ENCODE results near the gene SLC25A22. TPM values are rescaled to one million over a fixed set of nuclear protein-coding genes. Genes with fewer than 3 reads are reported as not detected.

SLC25A22 gene
- total and polyA plus RNA-seq, 4 donors: 10.6 to 38.2 (median 27.5) TPM

DNA sequence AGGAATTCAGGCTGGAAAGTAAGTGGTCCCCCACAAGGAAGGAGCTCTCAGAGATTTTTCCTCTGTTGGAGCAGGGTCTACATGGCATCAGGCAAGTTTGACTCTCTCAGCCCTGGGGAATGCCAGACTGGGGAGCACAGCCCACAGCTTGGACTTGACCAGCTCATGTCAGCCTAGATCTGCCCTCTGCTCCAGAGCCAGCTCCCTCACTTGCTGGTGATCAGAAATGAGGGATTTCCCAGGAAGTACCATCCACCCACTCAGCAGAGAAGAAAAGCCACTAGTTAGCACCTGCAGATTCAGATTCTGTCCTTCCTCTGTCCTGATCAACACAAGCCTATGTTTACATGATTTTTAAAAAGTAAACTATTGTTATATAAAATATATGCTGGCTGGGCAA is 37.8 kb downstream of the SLC25A22 start:
- no peak overlapping the region for H3K4me3 ChIP-seq
- TF ChIP-seq, protein P1, sequence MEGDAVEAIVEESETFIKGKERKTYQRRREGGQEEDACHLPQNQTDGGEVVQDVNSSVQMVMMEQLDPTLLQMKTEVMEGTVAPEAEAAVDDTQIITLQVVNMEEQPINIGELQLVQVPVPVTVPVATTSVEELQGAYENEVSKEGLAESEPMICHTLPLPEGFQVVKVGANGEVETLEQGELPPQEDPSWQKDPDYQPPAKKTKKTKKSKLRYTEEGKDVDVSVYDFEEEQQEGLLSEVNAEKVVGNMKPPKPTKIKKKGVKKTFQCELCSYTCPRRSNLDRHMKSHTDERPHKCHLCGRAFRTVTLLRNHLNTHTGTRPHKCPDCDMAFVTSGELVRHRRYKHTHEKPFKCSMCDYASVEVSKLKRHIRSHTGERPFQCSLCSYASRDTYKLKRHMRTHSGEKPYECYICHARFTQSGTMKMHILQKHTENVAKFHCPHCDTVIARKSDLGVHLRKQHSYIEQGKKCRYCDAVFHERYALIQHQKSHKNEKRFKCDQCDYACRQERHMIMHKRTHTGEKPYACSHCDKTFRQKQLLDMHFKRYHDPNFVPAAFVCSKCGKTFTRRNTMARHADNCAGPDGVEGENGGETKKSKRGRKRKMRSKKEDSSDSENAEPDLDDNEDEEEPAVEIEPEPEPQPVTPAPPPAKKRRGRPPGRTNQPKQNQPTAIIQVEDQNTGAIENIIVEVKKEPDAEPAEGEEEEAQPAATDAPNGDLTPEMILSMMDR (IDR thresholded peaks at IDR 0.05; ENCODE audit: control extremely low read depth, extremely low read depth): no peak
- H3K9me3 ChIP-seq (ENCODE audit: control insufficient read depth in 4 of 4, insufficient read depth in 3 of 4, low read length in 3 of 4): no peaks in the 10 kb centered on the region
- no peaks in the 10 kb centered on the region for H3K4me1 ChIP-seq (ENCODE audit: control insufficient read depth in 5 of 5, insufficient read depth in 5 of 5, low read length in 5 of 5)
- ATAC-seq (ENCODE audit: insufficient read depth, low FRiP score) (no peak), DNase-seq (no peak)
- H3K9ac ChIP-seq (ENCODE audit: insufficient read depth in 1 of 2, low read length in 2 of 2): no peak overlapping the region
- H3K27me3 ChIP-seq (ENCODE audit: control insufficient read depth in 3 of 3, insufficient read depth in 3 of 3, low read length in 2 of 3): no peaks in the 10 kb centered on the region
- no peak overlapping the region for H3K27ac ChIP-seq (ENCODE audit: low read depth in 1 of 2, low read length in 1 of 2)
- H3K36me3 ChIP-seq (ENCODE audit: control insufficient read depth in 4 of 4, insufficient read depth in 4 of 4, low read length in 4 of 4): peaks cover 24 to 63% (median 50%) of the 10 kb centered on the region in 4 donors

DNA sequence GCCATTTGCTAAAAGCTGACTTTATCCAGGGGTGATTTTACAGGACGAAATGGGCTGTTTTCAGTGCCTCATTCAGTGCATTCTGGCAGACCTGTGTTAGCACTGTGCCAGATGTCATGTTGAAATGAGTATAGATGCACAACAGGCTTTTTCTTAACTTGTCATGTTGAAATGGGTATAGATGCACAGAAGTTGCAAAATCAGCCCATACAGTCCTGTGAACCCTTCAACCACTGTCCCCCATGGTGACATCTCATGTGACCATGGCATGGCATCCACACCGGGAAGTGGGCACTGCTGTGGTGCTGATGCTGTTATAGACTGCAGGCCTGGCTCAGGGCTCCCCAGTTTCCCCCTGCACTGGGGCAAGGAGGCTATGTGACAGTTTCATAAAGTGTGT is 48.4 kb downstream of the SLC25A22 start:
- no peak for ATAC-seq (ENCODE audit: insufficient read depth, low FRiP score)

DNA sequence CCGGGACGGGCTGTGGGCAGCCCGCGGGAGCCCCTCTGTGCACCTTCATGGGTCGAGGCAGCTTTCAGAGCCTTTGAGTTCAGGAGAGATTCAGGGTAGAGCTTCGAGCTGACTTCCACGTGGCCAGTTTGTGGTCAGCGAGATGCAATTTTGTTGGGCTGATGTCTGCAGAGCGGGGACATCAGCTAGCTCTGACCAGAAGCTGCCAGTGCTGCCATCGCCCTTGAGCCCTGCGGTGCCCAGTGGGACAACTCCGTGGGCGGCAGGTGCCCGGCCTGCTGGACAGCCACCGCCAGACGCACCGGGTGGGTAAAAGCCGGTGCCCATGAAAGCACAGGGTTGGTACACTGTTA is 50.1 kb downstream of the SLC25A22 start:
- DNase-seq: no peak
- TF ChIP-seq, protein P1 (IDR thresholded peaks at IDR 0.05; ENCODE audit: control extremely low read depth, extremely low read depth): no peak
- Histone ChIP-seq H3K27ac (ENCODE audit: low read depth in 1 of 2, low read length in 1 of 2) (peak overlapping the region in 1 of 2 donors; percentile 93), H3K4me3 (peak overlapping the region; percentile 99), H3K27me3 (ENCODE audit: control insufficient read depth in 3 of 3, insufficient read depth in 3 of 3, low read length in 2 of 3) (no peaks in the 10 kb centered on the region), H3K9ac (ENCODE audit: insufficient read depth in 1 of 2, low read length in 2 of 2) (peak overlapping the region; percentile 30 to 37), H3K36me3 (ENCODE audit: control insufficient read depth in 4 of 4, insufficient read depth in 4 of 4, low read length in 4 of 4) (peaks cover 0 to 4% (median 2%) of the 10 kb centered on the region in 4 donors), H3K4me1 (ENCODE audit: control insufficient read depth in 5 of 5, insufficient read depth in 5 of 5, low read length in 5 of 5) (peaks cover 0 to 17% (median 6%) of the 10 kb centered on the region in 5 donors), H3K9me3 (ENCODE audit: control insufficient read depth in 4 of 4, insufficient read depth in 3 of 4, low read length in 3 of 4) (no peaks in the 10 kb centered on the region)
- 0 to 4% methylated on average over 18 of the region's 18 CpGs for WGBS, 2 donors
- peak; percentile 15 for ATAC-seq (ENCODE audit: insufficient read depth, low FRiP score)

More for the DNA sequence above, 48.4 kb downstream of the SLC25A22 start:
- H3K9me3 ChIP-seq (ENCODE audit: control insufficient read depth in 4 of 4, insufficient read depth in 3 of 4, low read length in 3 of 4): no peaks in the 10 kb centered on the region
- H3K27me3 ChIP-seq (ENCODE audit: control insufficient read depth in 3 of 3, insufficient read depth in 3 of 3, low read length in 2 of 3): no peaks in the 10 kb centered on the region
- no peak overlapping the region for H3K9ac ChIP-seq (ENCODE audit: insufficient read depth in 1 of 2, low read length in 2 of 2)
- no peak for DNase-seq
- H3K36me3 ChIP-seq (ENCODE audit: control insufficient read depth in 4 of 4, insufficient read depth in 4 of 4, low read length in 4 of 4): peaks cover 0 to 5% (median 2%) of the 10 kb centered on the region in 4 donors
- peak overlapping the region in 1 of 2 donors; percentile 24 for H3K27ac ChIP-seq (ENCODE audit: low read depth in 1 of 2, low read length in 1 of 2)
- H3K4me3 ChIP-seq: no peak overlapping the region
- 28 to 66% methylated on average over 2 of the region's 2 CpGs for WGBS, 2 donors
- H3K4me1 ChIP-seq (ENCODE audit: control insufficient read depth in 5 of 5, insufficient read depth in 5 of 5, low read length in 5 of 5): peaks cover 0 to 17% (median 6%) of the 10 kb centered on the region in 5 donors
- TF ChIP-seq, protein P1 (IDR thresholded peaks at IDR 0.05; ENCODE audit: control extremely low read depth, extremely low read depth): no peak

Measured in lung (tissue), 12 donors.